HepG2 (cell line): ENCODE results near the gene ARHGAP26. TPM values are rescaled to one million over a fixed set of nuclear protein-coding genes. Genes with fewer than 3 reads are reported as not detected.

Experiments used
- HNF4G ChIP-seq, 2 experiments: sonication (generic) in 1 of 2; formaldehyde crosslinking in 1 of 2; IDR thresholded peaks; 2 replicates each; pipeline versions ENCODE4 v1.4.0 to v1.6.1; 2011 to 2020; ENCODE audit warnings: borderline replicate concordance in 2 of 2, low read depth in 2 of 2, mild to moderate bottlenecking in 2 of 2, low read length in 1 of 2, missing genetic modification reagents in 1 of 2, moderate library complexity in 1 of 2
- LBX2 ChIP-seq: sonication (generic); formaldehyde crosslinking; IDR thresholded peaks from 2 replicates; pipeline ENCODE4 v1.5.0; 2020; ENCODE audit warnings: missing genetic modification reagents, mild to moderate bottlenecking, borderline replicate concordance
- MBNL3 ChIP-seq: fragments of 250-450 bp; sonication (Bioruptor Pico); conservative IDR thresholded peaks from 2 replicates; pipeline ENCODE4 v1.8.0; 2022; ENCODE audit warnings: mild to moderate bottlenecking, inconsistent platforms
- NCOA5 ChIP-seq: sonication (generic); formaldehyde crosslinking; IDR thresholded peaks from 2 replicates; pipeline ENCODE4 v1.4.0; 2020; ENCODE audit warnings: missing genetic modification reagents
- RFXAP ChIP-seq: sonication (generic); formaldehyde crosslinking; IDR thresholded peaks from 2 replicates; pipeline ENCODE4 v1.4.0; 2020; ENCODE audit warnings: missing genetic modification reagents, borderline replicate concordance
- SP2 ChIP-seq: sonication (generic); formaldehyde crosslinking; IDR thresholded peaks from 2 replicates; pipeline ENCODE4 v1.5.1; 2020; ENCODE audit warnings: mild to moderate bottlenecking, missing genetic modification reagents
- TBL1XR1 ChIP-seq: fragments of 150-350 bp; IDR thresholded peaks from 2 replicates; pipeline ENCODE4 v1.6.1; 2014; ENCODE audit warnings: borderline replicate concordance, low read length; ENCODE audit not compliant: partially characterized antibody
- TCF12 ChIP-seq, 2 experiments: fragments of 450-650 bp in 1 of 2; sonication (generic) in 1 of 2; formaldehyde crosslinking in 1 of 2; IDR thresholded peaks; 2 replicates each; pipeline versions ENCODE4 v1.6.1 to v1.8.0; 2017 to 2022; ENCODE audit warnings: antibody characterized with exemption in 1 of 2, mild to moderate bottlenecking in 1 of 2, missing genetic modification reagents in 1 of 2, moderate library complexity in 1 of 2
- TFAP4 ChIP-seq: sonication (generic); IDR thresholded peaks from 2 replicates; pipeline ENCODE4 v1.6.1; 2016; ENCODE audit warnings: low read depth, borderline replicate concordance
- THAP11 ChIP-seq: IDR thresholded peaks from 2 replicates; pipeline ENCODE4 v1.6.1; 2016; ENCODE audit warnings: missing biosample characterization, missing genetic modification reagents
- USF2 ChIP-seq, 2 experiments: sonication (generic) in 1 of 2; formaldehyde crosslinking in 1 of 2; IDR thresholded peaks; 2 replicates each; pipeline versions ENCODE4 v1.5.1 to v1.6.1; 2011 to 2020; ENCODE audit warnings: borderline replicate concordance in 1 of 2, low read depth in 1 of 2, low read length in 1 of 2, mild to moderate bottlenecking in 1 of 2, missing genetic modification reagents in 1 of 2, moderate library complexity in 1 of 2
- ZNF180 ChIP-seq: sonication (generic); formaldehyde crosslinking; IDR thresholded peaks from 2 replicates; pipeline ENCODE4 v1.4.0; 2020; ENCODE audit warnings: low read depth, missing genetic modification reagents, borderline replicate concordance
- ZNF34 ChIP-seq: sonication (generic); formaldehyde crosslinking; IDR thresholded peaks from 2 replicates; pipeline ENCODE4 v1.4.0; 2020; ENCODE audit warnings: mild to moderate bottlenecking, missing genetic modification reagents, borderline replicate concordance
- ZNF451 ChIP-seq: sonication (generic); formaldehyde crosslinking; IDR thresholded peaks from 2 replicates; pipeline ENCODE4 v1.5.0; 2020; ENCODE audit warnings: mild to moderate bottlenecking, missing genetic modification reagents
- ZNF572 ChIP-seq: sonication (generic); formaldehyde crosslinking; IDR thresholded peaks from 2 replicates; pipeline ENCODE4 v1.5.1; 2020; ENCODE audit warnings: mild to moderate bottlenecking, missing genetic modification reagents
- ZNF597 ChIP-seq: sonication (generic); formaldehyde crosslinking; IDR thresholded peaks from 2 replicates; pipeline ENCODE4 v1.5.0; 2020; ENCODE audit warnings: missing genetic modification reagents
- ZNF710 ChIP-seq: sonication (generic); formaldehyde crosslinking; IDR thresholded peaks from 2 replicates; pipeline ENCODE4 v1.5.0; 2020; ENCODE audit warnings: mild to moderate bottlenecking, missing genetic modification reagents, borderline replicate concordance
- ZNF737 ChIP-seq: sonication (generic); formaldehyde crosslinking; IDR thresholded peaks from 2 replicates; pipeline ENCODE4 v1.5.0; 2020; ENCODE audit warnings: missing genetic modification reagents, mild to moderate bottlenecking, borderline replicate concordance
- ZNF780A ChIP-seq: sonication (generic); formaldehyde crosslinking; IDR thresholded peaks from 2 replicates; pipeline ENCODE4 v1.8.0; 2022; ENCODE audit warnings: mild to moderate bottlenecking, missing genetic modification reagents, moderate library complexity
- polyA plus RNA-seq, 8 experiments: library from polyadenylated mRNA; depleted of rRNA in 3 of 8; stranded (reverse) in 7 of 8; unstranded in 1 of 8; fragments of >200 nt; fragmentation: Illumina TruSeq in 4 of 8; extraction: Trizol in 4 of 8; gene quantifications; 2 replicates each; pipeline versions ENCODE4 v1.2.1 to v1.2.3, GENCODE V29; 2011 to 2016; ENCODE audit warnings: low read depth in 4 of 8, missing spikeins in 1 of 8, mixed read lengths in 1 of 8; ENCODE audit not compliant: insufficient read depth in 1 of 8
- total RNA-seq, 5 experiments: library from RNA; depleted of rRNA; stranded (reverse); fragments of >200 nt; fragmentation: Illumina TruSeq; extraction: Trizol; gene quantifications; 2 replicates each; pipeline ENCODE4 v1.2.3, GENCODE V29; 2016; ENCODE audit warnings: low read depth in 1 of 5

Gene ARHGAP26
- total and polyA plus RNA-seq, 2 of the 13 experiments (the other 11 are each of a cell fraction or from before 2014, with no cell fraction given) = 9.6 to 18.2 TPM

GRCh38 chr5:142769793-142770649, at the start of gene ARHGAP26 (continued):
- no peak for TF ChIP-seq NCOA5 (CRISPR knock-in tag)
- TF ChIP-seq ZNF737 (CRISPR knock-in tag) = no peak
- peak; percentile 39; the same call in 1 of the 2 replicates for TF ChIP-seq THAP11 (CRISPR knock-in tag)
- peak; percentile 89 for TF ChIP-seq ZNF451 (CRISPR knock-in tag)
- TF ChIP-seq RFXAP (CRISPR knock-in tag) = peak; percentile 78; the same call in 1 of the 2 replicates
- no peak for TF ChIP-seq ZNF572 (CRISPR knock-in tag)
- TF ChIP-seq HNF4G (IDR thresholded peaks at IDR 0.05; ENCODE audit: borderline replicate concordance, low read depth, low read length) = no peak
- TF ChIP-seq HNF4G (CRISPR knock-in tag; IDR thresholded peaks at IDR 0.05; ENCODE audit: borderline replicate concordance, low read depth) = no peak
- no peak for TF ChIP-seq MBNL3 (CRISPR knock-in tag)
- no peak for TF ChIP-seq USF2 (IDR thresholded peaks at IDR 0.05; ENCODE audit: low read depth, low read length)
- TF ChIP-seq USF2 (CRISPR knock-in tag; IDR thresholded peaks at IDR 0.05; ENCODE audit: borderline replicate concordance) = no peak
- no peak for TF ChIP-seq ZNF180 (CRISPR knock-in tag)
- 0 out of 2 replicates have a peak, but pooled peaks have one; percentile 70 for TF ChIP-seq ZNF34
- no peak for TF ChIP-seq ZNF710 (CRISPR knock-in tag)
- TF ChIP-seq SP2 (CRISPR knock-in tag) = peak; percentile 81
- no peak for TF ChIP-seq ZNF780A (CRISPR knock-in tag)
- no peak for TF ChIP-seq ZNF597 (CRISPR knock-in tag)
- TF ChIP-seq TBL1XR1 = no peak
- TF ChIP-seq TCF12 (IDR thresholded peaks at IDR 0.05) = no peak
- TF ChIP-seq TCF12 (CRISPR knock-in tag; IDR thresholded peaks at IDR 0.05) = no peak
- TF ChIP-seq TFAP4 = peak; percentile 58; the same call in 1 of the 2 replicates
- no peak for TF ChIP-seq LBX2 (CRISPR knock-in tag)
